ENCODE results near the gene DPP3.
"Not testable (repeated sequence)": the region's sequence is repeated elsewhere in the genome, so short reads cannot be mapped to it uniquely, and the experiment has no call there.

DPP3 gene

GRCh38 chr11:66480117-66480938 lies at the start of gene DPP3:
TSS of gene DPP3 (plus strand) at chr11:66480434. CDS start at chr11:66482201, 1,767 bp downstream.
- DNase-seq: peak; percentile 98

DNA sequence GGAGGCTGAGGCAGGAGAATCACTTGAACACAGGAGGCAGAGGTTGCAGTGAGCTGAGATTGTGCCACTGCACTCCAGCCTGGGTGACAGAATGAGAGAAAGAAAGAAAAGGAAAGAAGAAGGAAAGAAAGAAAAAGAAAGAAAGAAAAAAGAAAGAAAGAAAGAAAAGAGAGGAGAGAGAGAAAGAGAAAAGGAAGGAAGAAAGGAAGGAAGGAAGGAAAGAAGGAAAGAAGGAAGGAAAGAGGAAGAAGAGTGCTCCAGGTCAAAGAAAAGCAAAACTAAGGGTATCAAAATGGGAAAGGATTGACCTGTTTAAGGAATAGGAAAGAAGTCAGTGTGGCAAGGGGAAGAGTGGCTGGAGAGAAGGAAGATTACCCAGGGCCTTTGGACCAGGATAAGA lies 48.9 kb upstream of the DPP3 start:
- not testable (repeated sequence) for DNase-seq

GRCh38 chr11:66431871-66432329 lies 48.3 kb upstream of the DPP3 start:
- not testable (repeated sequence) for DNase-seq

- no peak for DNase-seq
Measured at GRCh38 chr11:66432597-66432996, 47.6 kb upstream of the DPP3 start.

- no peak for DNase-seq
Measured at GRCh38 chr11:66437979-66438503, 42.2 kb upstream of the DPP3 start.

- peak; percentile 96 for DNase-seq
Measured at GRCh38 chr11:66438504-66439466, 41.4 kb upstream of the DPP3 start, which contains the start of gene MRPL11. TSS of gene MRPL11 (minus strand) at chr11:66438848. CDS start at chr11:66438754, 94 bp downstream.

GRCh38 chr11:66440101-66440939 lies 39.9 kb upstream of the DPP3 start:
- DNase-seq: not testable (repeated sequence)

GRCh38 chr11:66440940-66441282 lies 39.3 kb upstream of the DPP3 start:
- not testable (repeated sequence) for DNase-seq

- DNase-seq: no peak
Measured at GRCh38 chr11:66443602-66444001, 36.6 kb upstream of the DPP3 start.

GRCh38 chr11:66447012-66447411 lies 33.2 kb upstream of the DPP3 start:
- DNase-seq: no peak

GRCh38 chr11:66448523-66448922 lies 31.7 kb upstream of the DPP3 start:
- no peak for DNase-seq

DNA sequence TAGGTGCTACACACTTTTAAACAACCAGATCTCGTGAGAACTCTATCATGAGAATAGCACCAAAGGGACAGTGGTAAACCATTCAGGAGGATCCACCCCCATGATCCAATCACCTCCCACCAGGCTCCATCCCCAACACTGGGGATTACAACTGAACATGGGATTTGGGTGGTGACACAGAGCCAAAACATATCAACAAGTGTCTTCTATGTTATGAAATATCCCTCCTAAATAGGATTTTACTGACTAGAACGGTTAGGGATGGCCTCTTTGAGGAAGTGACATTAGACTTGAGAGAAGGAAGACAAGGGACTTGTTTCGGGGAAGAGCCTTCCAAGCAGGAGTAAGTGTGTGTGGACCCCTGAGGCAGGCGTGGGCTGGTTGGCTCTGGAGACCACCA lies 29.7 kb upstream of the DPP3 start:
- no peak for DNase-seq

DNA sequence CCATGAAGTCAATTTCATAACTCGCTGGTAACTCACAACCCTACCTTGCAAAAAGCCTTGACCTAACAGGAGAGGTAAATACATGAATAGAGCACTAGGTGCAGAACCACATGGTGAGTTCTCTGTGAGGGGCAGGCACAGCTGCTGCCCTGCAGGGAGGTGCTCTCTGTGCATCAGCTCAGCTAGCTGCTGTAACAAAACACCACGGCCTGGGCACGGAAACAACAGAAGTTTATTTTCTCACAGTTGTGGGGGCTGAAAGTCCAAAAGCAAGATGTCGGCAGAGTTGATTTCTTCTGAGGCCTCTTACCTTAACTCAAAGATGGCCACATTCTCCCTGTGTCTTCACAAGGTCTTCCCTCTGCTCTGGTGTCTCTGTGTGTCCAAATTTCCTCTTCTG lies 28.6 kb upstream of the DPP3 start:
- DNase-seq: no peak

DNA sequence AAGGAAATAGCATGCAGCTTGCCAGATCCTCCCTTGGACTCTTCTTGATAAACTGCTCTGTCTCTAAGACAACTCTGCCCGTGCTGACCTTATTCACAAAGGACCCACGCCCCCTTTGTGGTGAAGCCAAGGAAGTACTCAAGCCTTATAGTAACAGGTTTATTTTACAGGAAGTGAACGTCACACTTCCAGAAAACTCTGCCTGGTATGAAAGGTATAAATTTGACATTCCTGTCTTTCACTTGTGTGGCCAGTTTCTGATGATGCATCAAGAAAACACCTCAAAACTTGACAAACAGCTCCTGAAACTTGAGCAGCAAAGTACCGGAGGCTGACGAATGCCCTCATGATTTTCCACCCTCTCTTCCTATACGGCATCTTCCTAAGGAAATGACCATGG lies 26.0 kb upstream of the DPP3 start:
- DNase-seq: no peak

DNA sequence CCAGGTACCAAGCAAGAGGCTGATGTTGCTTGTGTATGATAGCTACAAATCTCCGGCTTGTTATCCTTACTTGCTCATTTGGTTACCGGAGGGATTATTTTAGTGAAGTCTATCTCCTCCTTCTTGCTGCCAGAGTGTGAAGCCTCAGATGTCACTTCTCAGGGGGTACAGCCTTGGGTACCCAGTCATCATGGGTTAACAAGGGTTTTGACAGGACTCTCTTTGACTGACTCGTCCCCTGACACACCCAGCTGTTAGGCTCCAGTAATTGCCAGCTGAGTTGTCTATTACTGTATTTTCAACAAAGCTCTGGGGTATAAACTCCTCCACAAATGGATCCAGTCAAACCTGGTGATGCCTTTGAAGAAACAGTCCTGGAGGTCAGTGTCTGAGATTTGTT lies 25.4 kb upstream of the DPP3 start:
- no peak for DNase-seq

DNA sequence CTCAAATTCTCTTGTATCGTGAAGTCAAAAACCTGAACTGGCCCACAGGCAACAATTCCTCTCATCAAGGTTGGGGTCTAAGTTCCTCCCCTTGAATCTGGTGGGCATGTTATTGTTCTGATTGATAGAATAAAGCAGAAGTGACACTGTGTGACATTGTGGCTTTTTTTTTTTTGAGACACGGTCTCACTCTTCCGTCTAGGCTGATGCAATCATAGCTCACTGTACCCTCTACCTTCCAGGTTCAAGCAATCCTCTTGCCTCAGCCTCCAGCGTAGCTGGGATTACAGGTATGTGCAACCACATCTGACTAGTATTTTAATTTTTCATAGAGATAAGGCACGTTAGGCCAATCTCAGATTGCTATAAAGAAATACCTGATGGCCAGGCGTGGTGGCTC lies 22.4 kb upstream of the DPP3 start:
- DNase-seq: no peak

DNA sequence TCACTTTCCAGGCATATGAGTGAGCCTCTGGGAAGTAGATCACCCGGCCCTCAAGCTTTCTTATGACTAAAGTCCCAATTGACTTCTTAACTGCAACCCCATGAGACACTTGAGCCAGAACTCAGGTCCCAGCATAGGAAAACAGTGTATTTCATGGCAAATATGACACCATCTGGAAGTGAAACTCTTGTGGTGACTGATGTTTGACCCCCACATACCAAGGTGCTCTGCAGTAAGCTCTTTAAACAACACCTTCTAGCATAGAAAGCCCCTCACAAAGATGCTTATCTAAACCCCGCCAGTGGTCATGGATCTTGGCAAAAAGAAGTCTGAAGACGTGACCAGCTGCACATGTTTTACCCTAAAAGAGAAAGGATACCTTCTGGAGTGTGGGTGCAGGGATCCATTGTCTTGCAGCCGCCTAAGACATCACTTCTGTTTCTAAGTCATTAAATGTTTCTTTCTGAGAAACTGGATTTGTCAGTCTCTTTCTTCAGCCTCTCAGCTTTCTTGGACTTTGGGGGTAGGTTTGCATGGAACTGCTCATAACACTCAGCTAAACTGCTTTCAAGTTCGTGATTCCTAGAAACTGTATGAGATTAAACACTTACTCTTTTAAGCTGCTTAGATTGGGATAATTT lies 21.0 kb upstream of the DPP3 start:
- no peak for DNase-seq

DNA sequence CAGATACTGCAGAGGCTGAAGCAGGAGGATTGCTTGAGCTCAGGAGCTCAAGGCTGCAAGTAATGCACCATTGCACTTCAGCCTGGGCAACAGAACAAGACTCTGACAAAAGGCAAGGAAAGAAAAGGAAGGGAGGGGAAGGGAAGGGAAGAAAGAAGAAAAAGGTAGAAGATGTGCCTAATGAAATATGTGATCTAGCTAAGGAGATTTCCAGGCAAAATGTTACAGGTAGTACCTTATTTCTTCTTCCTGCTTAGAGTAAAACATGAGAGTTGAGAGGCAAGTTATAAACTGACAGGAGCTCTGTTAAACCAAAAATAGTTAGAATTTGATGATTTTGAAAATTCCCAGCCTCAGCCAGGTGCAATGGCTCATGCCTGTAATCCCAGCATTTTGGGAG lies 18.2 kb upstream of the DPP3 start:
- DNase-seq: no peak

DNA sequence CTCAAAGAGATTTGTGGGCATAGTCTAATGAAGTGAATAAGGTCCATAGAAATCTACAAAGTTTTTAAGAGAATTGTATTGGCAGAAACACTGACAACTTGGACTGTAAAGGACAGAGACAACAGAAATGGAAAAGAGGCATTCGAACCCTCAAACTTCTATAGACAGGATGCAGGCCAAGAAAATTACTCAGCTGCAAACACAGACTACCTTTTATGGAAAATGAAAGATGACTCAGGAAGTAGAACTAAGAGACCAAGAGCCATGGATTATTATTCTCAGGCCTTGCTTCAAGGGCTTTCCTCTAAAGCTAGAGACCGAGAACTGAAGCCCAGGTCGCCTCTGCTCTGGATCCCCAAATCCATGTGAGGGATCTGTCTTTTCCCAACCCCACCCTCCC lies 17.3 kb upstream of the DPP3 start:
- no peak for DNase-seq

DNA sequence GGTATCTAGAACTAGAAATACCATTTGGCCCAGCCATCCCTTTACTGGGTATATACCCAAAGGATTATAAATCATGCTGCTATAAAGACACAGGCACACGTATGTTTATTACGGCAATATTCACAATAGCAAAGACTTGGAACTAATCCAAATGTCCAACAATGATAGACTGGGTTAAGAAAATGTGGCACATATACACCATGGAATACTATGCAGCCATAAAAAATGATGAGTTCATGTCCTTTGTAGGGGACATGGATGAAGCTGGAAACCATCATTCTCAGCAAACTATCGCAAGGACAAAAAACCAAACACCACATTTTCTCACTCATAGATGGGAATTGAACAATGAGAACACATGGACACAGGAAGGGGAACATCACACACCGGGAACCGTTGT lies 16.1 kb upstream of the DPP3 start:
- not testable (repeated sequence) for DNase-seq

GRCh38 chr11:66464916-66465315 lies 15.3 kb upstream of the DPP3 start:
- no peak for DNase-seq
